ENCODE measurements around the gene TRPM4. TPM values are rescaled to one million over a fixed set of nuclear protein-coding genes. Genes with fewer than 3 reads are reported as not detected.

TRPM4 gene
- total RNA-seq (10 to 100 TPM; 28.3 to 36.4 (median 33.6) TPM), polyA plus RNA-seq (32.5 TPM)
- long read RNA-seq, donor 1, transcript TRPM4-213 (2 exons, 1,829 nt): major isoform, 20 of 66 reads
- long read RNA-seq, donor 1, partial matches to known transcripts: 35 of 66 reads
- long read RNA-seq, donor 1, other reads (novel, unspliced or antisense): 11 of 66 reads
- long read RNA-seq, donor 2, full-length matches to known transcripts: 6 of 36 reads
- long read RNA-seq, donor 2, partial matches to known transcripts: 22 of 36 reads
- long read RNA-seq, donor 2, other reads (novel, unspliced or antisense): 8 of 36 reads
- long read RNA-seq, donor 3, full-length matches to known transcripts: 33 of 196 reads
- long read RNA-seq, donor 3, partial matches to known transcripts: 106 of 196 reads
- long read RNA-seq, donor 3, other reads (novel, unspliced or antisense): 57 of 196 reads
- long read RNA-seq, donor 4, full-length matches to known transcripts: 8 of 48 reads
- long read RNA-seq, donor 4, partial matches to known transcripts: 33 of 48 reads
- long read RNA-seq, donor 4, other reads (novel, unspliced or antisense): 7 of 48 reads

- WGBS: under 1% methylated on average over 41 of the region's 41 CpGs
- H3K27ac ChIP-seq (ENCODE audit: low read length): peak within 1 kb of the TSS; percentile 96
These were observed at the start of gene TRPM4 for GRCh38 chr19:49157445-49158224. Gene TRPM4 (plus strand): TSS chr19:49157792. CDS start chr19:49157867, 75 bp downstream.

GRCh38 chr19:49109051-49109450 is 48.5 kb upstream of the TRPM4 start:
- WGBS: 72% methylated on average over 5 of the region's 5 CpGs
- Histone ChIP-seq H3K27me3 (ENCODE audit: control insufficient read depth, insufficient read depth) (no peaks in the 10 kb centered on the region), H3K27ac (ENCODE audit: low read length) (no peak overlapping the region), H3K9me3 (ENCODE audit: control insufficient read depth, low read length) (no peaks in the 10 kb centered on the region), H3K4me3 (ENCODE audit: low read length) (no peak overlapping the region), H3K4me1 (ENCODE audit: control insufficient read depth, insufficient read depth, low read length) (peaks cover 3% of the 10 kb centered on the region)
- ATAC-seq (no peak), DNase-seq (no peak)
- intact Hi-C loops (cut with DNase I): loop anchor here in 1 of 4 donors (10.0 kb wide), 1 partner anchor 86 kb away; no protein-coding TSS in a partner anchor

More at GRCh38 chr19:49157445-49158224, at the start of gene TRPM4:
- ATAC-seq: peak; percentile 89
- Histone ChIP-seq H3K4me3 (ENCODE audit: low read length) (peak within 1 kb of the TSS; percentile 55), H3K4me1 (ENCODE audit: control insufficient read depth, insufficient read depth, low read length) (peaks cover 6% of the 10 kb centered on the region), H3K9me3 (ENCODE audit: control insufficient read depth, low read length) (no peaks in the 10 kb centered on the region), H3K27me3 (ENCODE audit: control insufficient read depth, insufficient read depth) (no peaks in the 10 kb centered on the region)
- intact Hi-C loops (cut with DNase I): loop anchor here in 1 of 4 donors (5.0 kb wide), 1 partner anchor 35 kb away; no protein-coding TSS in a partner anchor
- DNase-seq: peak; percentile 96 to 98 (median 98)

- intact Hi-C loops (cut with DNase I): loop anchor here in 1 of 4 donors (10.0 kb wide), 1 partner anchor 85 kb away; no protein-coding TSS in a partner anchor
- H3K27me3 ChIP-seq (ENCODE audit: control insufficient read depth, insufficient read depth): no peaks in the 10 kb centered on the region
- no peak overlapping the region for H3K27ac ChIP-seq (ENCODE audit: low read length)
- no peak for ATAC-seq
- WGBS: 71% methylated on average over 8 of the region's 8 CpGs
- no peak overlapping the region for H3K4me3 ChIP-seq (ENCODE audit: low read length)
- H3K9me3 ChIP-seq (ENCODE audit: control insufficient read depth, low read length): no peaks in the 10 kb centered on the region
- no peak for DNase-seq
- peaks cover 3% of the 10 kb centered on the region for H3K4me1 ChIP-seq (ENCODE audit: control insufficient read depth, insufficient read depth, low read length)
These were observed 47.9 kb upstream of the TRPM4 start for GRCh38 chr19:49109569-49110233.

DNA sequence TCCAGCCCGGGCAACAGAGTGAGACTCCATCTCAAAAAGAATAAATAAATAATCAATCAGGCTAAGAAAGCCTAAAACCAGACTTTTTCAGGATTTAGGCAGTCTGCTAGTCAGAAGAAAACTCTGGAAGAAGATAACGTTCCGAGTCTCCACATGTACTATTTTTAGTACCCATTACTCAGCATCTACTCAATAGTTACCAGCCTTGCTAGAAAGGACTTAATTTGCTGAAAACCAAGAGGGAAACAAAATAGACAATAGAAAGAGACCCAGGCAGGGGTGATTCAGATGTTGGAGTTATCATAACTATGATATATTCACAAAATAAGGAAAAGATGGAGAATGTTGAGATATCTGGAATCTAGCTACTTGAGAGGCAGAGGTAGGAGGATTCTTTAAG is 47.0 kb upstream of the TRPM4 start:
- intact Hi-C loops (cut with DNase I): no loop called here
- no peak overlapping the region for H3K27ac ChIP-seq (ENCODE audit: low read length)
- WGBS: 26% methylated on average over 3 of the region's 3 CpGs
- no peaks in the 10 kb centered on the region for H3K27me3 ChIP-seq (ENCODE audit: control insufficient read depth, insufficient read depth)
- no peak for ATAC-seq
- DNase-seq: no peak
- peaks cover 3% of the 10 kb centered on the region for H3K4me1 ChIP-seq (ENCODE audit: control insufficient read depth, insufficient read depth, low read length)
- no peak overlapping the region for H3K4me3 ChIP-seq (ENCODE audit: low read length)
- no peaks in the 10 kb centered on the region for H3K9me3 ChIP-seq (ENCODE audit: control insufficient read depth, low read length)

GRCh38 chr19:49111218-49111998 is 46.2 kb upstream of the TRPM4 start:
- Histone ChIP-seq H3K4me1 (ENCODE audit: control insufficient read depth, insufficient read depth, low read length) (peaks cover 3% of the 10 kb centered on the region), H3K27ac (ENCODE audit: low read length) (no peak overlapping the region), H3K27me3 (ENCODE audit: control insufficient read depth, insufficient read depth) (no peaks in the 10 kb centered on the region), H3K4me3 (ENCODE audit: low read length) (no peak overlapping the region), H3K9me3 (ENCODE audit: control insufficient read depth, low read length) (no peaks in the 10 kb centered on the region)
- ATAC-seq: no peak
- intact Hi-C loops (cut with DNase I): no loop called here
- WGBS: 82% methylated on average over 11 of the region's 11 CpGs
- no peak for DNase-seq

DNA sequence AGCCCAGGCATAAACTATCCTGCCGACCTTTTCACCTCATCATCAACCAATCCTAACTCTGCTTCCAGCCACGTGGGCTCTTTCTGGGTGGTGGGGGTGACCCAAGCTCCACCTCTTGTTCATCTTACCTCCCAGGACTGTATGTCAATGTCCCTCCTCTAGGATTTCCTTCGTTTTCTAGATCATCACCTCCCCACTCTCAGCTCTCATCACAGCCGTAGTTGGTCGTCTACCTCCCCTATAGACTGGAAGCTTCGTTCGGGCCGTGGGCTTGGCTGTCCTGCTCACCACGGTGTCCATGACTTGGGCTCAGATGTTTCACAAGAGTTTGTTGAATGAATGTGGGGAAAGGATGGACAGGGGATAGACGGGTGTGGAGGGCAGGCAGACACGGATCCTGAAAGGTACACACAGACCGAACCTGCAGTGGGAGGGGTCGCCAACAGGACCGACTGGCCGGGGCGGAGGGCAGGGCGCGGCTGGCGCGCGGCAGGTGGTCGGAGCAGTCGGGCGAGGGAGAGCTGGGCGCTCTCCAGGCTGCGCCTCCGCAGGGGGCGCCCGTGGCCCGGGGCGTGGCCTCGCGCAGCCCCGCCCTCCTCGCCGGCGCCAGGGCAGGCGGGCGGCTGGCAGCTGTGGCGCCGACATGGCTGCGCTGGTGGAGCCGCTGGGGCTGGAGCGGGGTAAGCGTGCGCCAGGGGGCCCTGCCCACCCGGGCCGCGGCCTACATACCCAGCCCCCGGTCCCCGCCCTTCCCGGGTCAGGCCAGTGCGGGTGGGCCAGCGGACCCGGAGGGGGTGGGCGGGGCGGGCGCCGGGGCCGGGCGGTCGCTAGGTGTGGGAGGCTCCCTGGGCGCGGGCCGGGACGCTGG is 43.6 kb upstream of the TRPM4 start, which contains the start of gene LIN7B:
Gene LIN7B, plus strand, starts transcription at position 609 of the 868 bp plus-strand sequence. Its CDS starts 35 bp downstream, at position 644.
- H3K27ac ChIP-seq (ENCODE audit: low read length): peak within 1 kb of the TSS; percentile 86
- intact Hi-C loops (cut with DNase I): no loop called here
- H3K4me3 ChIP-seq (ENCODE audit: low read length): peak within 1 kb of the TSS; percentile 83
- H3K27me3 ChIP-seq (ENCODE audit: control insufficient read depth, insufficient read depth): no peaks in the 10 kb centered on the region
- WGBS: 2% methylated on average over 66 of the region's 66 CpGs
- no peaks in the 10 kb centered on the region for H3K9me3 ChIP-seq (ENCODE audit: control insufficient read depth, low read length)
- ATAC-seq (peak; percentile 59 to 68), DNase-seq (peak; percentile 75 to 92 (median 91))
- H3K4me1 ChIP-seq (ENCODE audit: control insufficient read depth, insufficient read depth, low read length): peaks cover 3% of the 10 kb centered on the region

DNA sequence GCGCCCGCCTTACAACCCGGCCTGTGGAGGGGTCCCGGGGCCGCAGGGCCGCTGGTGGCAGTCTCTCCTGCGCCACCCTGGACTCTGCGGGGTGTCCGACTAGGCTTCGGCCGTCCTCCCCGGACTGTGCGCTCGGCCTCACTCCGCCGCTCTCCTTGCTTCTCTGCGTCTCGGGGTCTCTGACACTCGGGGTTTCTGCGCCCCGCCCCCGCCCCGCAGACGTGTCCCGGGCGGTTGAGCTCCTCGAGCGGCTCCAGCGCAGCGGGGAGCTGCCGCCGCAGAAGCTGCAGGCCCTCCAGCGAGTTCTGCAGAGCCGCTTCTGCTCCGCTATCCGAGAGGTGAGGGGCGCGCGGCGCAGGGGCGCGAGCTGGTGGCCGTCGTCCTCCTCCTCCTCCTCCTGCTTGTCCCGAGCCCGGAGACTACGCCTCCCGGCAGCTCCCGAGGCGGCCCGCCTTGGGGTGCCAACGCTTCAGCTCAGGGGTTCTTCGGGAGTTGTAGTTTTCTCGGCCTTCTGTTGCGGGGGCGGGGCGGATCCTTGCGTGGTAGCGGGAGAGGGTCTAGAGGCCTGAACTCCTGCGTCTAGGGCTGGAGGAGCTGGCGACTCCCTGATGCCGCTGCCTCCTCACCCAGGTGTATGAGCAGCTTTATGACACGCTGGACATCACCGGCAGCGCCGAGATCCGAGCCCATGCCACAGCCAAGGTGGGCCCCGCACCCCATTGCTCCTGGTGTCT is 42.8 kb upstream of the TRPM4 start:
- no peaks in the 10 kb centered on the region for H3K9me3 ChIP-seq (ENCODE audit: control insufficient read depth, low read length)
- DNase-seq: peak; percentile 77 to 92 (median 92)

GRCh38 chr19:49116544-49116943 is 41.0 kb upstream of the TRPM4 start:
- Histone ChIP-seq H3K27ac (ENCODE audit: low read length) (no peak overlapping the region), H3K27me3 (ENCODE audit: control insufficient read depth, insufficient read depth) (no peaks in the 10 kb centered on the region), H3K4me3 (ENCODE audit: low read length) (no peak overlapping the region), H3K4me1 (ENCODE audit: control insufficient read depth, insufficient read depth, low read length) (peaks cover 3% of the 10 kb centered on the region), H3K9me3 (ENCODE audit: control insufficient read depth, low read length) (no peaks in the 10 kb centered on the region)
- intact Hi-C loops (cut with DNase I): loop anchor here in 1 of 4 donors (5.0 kb wide), 1 partner anchor 36 kb away; no protein-coding TSS in a partner anchor
- ATAC-seq: no peak
- 29% methylated on average over 1 of the region's 1 CpG for WGBS
- DNase-seq: peak; percentile 57 to 86 (median 79)

More for the DNA sequence above, 42.8 kb upstream of the TRPM4 start:
- peak; percentile 31 to 43 for ATAC-seq
- 7% methylated on average over 68 of the region's 68 CpGs for WGBS
- intact Hi-C loops (cut with DNase I): loop anchor here in 1 of 4 donors (5.0 kb wide), 1 partner anchor 38 kb away; no protein-coding TSS in a partner anchor
- Histone ChIP-seq H3K4me1 (ENCODE audit: control insufficient read depth, insufficient read depth, low read length) (peaks cover 3% of the 10 kb centered on the region), H3K27ac (ENCODE audit: low read length) (peak overlapping the region; percentile 86), H3K27me3 (ENCODE audit: control insufficient read depth, insufficient read depth) (no peaks in the 10 kb centered on the region), H3K4me3 (ENCODE audit: low read length) (peak overlapping the region; percentile 83)
